Neural crest cell (in vitro differentiated cells): Measurements from ENCODE around the gene TMED9. TPM values are rescaled to one million over a fixed set of nuclear protein-coding genes. Genes with fewer than 3 reads are reported as not detected.
A peak's percentile ranks its signal among the peaks of the same experiment; 100 is the strongest.

Experiments used
- DNase-seq: peaks from one replicate; pipeline ENCODE4 v3.0.0; 2021; ENCODE audit warnings: low read depth, mixed read lengths, low spot score
- H3K27ac Mint-ChIP-seq: one replicate; pipeline ENCODE4 v1.8.0; 2021; ENCODE audit warnings: mild to moderate bottlenecking, mixed read lengths; ENCODE audit not compliant: unreplicated experiment
- H3K27me3 Mint-ChIP-seq: 2 replicates; pipeline ENCODE4 v1.8.0; 2021; ENCODE audit warnings: low read depth, mild to moderate bottlenecking, mixed read lengths
- H3K36me3 Mint-ChIP-seq: 2 replicates; pipeline ENCODE4 v1.8.0; 2021; ENCODE audit warnings: low read depth, mild to moderate bottlenecking, mixed read lengths
- H3K4me1 Mint-ChIP-seq: 2 replicates; pipeline ENCODE4 v1.8.0; 2021; ENCODE audit warnings: mixed read lengths
- H3K4me3 Mint-ChIP-seq: one replicate; pipeline ENCODE4 v1.8.0; 2021; ENCODE audit warnings: mild to moderate bottlenecking, mixed read lengths
- H3K9me3 Mint-ChIP-seq: 2 replicates; pipeline ENCODE4 v1.8.0; 2021; ENCODE audit warnings: mixed read lengths
- CTCF ChIP-seq: fragments of 200-600 bp; sonication (generic); conservative IDR thresholded peaks from 2 replicates; pipeline ENCODE4 v1.5.0; 2021; ENCODE audit warnings: antibody characterized with exemption, mild to moderate bottlenecking
- total RNA-seq: library from RNA; stranded (reverse); gene quantifications from 2 replicates; pipeline ENCODE4 v1.2.1, GENCODE V29; 2021

TMED9 gene
- total RNA-seq, 1 donor from 2014 or later, result 113 TPM

- Mint-ChIP-seq H3K9me3 (no peaks in the 10 kb centered on the region), H3K27me3 (no peaks in the 10 kb centered on the region), H3K4me1 (peaks cover 42% of the 10 kb centered on the region), H3K36me3 (peaks cover 6% of the 10 kb centered on the region), H3K4me3 (no peak overlapping the region), H3K27ac (no peak overlapping the region)
- TF ChIP-seq CTCF, result no peak
- DNase-seq, result no peak
These were observed 43.5 kb upstream of the TMED9 start for GRCh38 chr5:177548495-177548894.

GRCh38 chr5:177550122-177550521 lies 41.9 kb upstream of the TMED9 start:
- peaks cover 6% of the 10 kb centered on the region for H3K36me3 Mint-ChIP-seq
- no peak for DNase-seq
- no peaks in the 10 kb centered on the region for H3K9me3 Mint-ChIP-seq
- no peak overlapping the region for H3K27ac Mint-ChIP-seq
- H3K4me3 Mint-ChIP-seq, result peak overlapping the region; percentile 69
- peaks cover 41% of the 10 kb centered on the region for H3K4me1 Mint-ChIP-seq
- TF ChIP-seq CTCF, result no peak
- H3K27me3 Mint-ChIP-seq, result no peaks in the 10 kb centered on the region

GRCh38 chr5:177552839-177553455 lies 39.1 kb upstream of the TMED9 start:
- DNase-seq, result peak; percentile 12
- no peak for TF ChIP-seq CTCF
- Mint-ChIP-seq H3K9me3 (no peaks in the 10 kb centered on the region), H3K36me3 (peaks cover 4% of the 10 kb centered on the region), H3K4me1 (peaks cover 28% of the 10 kb centered on the region), H3K27ac (peak overlapping the region; percentile 67), H3K4me3 (peak overlapping the region; percentile 95), H3K27me3 (no peaks in the 10 kb centered on the region)

GRCh38 chr5:177553671-177554429 lies 38.2 kb upstream of the TMED9 start:
- Mint-ChIP-seq H3K27ac (no peak overlapping the region), H3K4me1 (peaks cover 26% of the 10 kb centered on the region), H3K27me3 (no peaks in the 10 kb centered on the region), H3K4me3 (peak overlapping the region; percentile 95), H3K9me3 (no peaks in the 10 kb centered on the region), H3K36me3 (peaks cover 4% of the 10 kb centered on the region)
- no peak for TF ChIP-seq CTCF
- DNase-seq, result peak; percentile 32

GRCh38 chr5:177554474-177555111 lies 37.4 kb upstream of the TMED9 start, which contains the start of gene FAM193B:
Gene FAM193B, minus strand, starts transcription at chr5:177554563. Its CDS starts 105 bp downstream, at chr5:177554458.
- H3K9me3 Mint-ChIP-seq, result no peaks in the 10 kb centered on the region
- no peak within 1 kb of the TSS for H3K27ac Mint-ChIP-seq
- H3K27me3 Mint-ChIP-seq, result no peaks in the 10 kb centered on the region
- peak; percentile 95 for DNase-seq
- TF ChIP-seq CTCF, result peak; percentile 54
- peaks cover 3% of the 10 kb centered on the region for H3K36me3 Mint-ChIP-seq
- peak within 1 kb of the TSS; percentile 95 for H3K4me3 Mint-ChIP-seq
- H3K4me1 Mint-ChIP-seq, result peaks cover 29% of the 10 kb centered on the region
